Ovary (tissue), 3 donors: ENCODE measurements around the gene BCAP29.

Source experiments
- EP300 ChIP-seq: sonication (generic); formaldehyde crosslinking; IDR thresholded peaks from one replicate; pipeline ENCODE4 v1.6.1; 2017; ENCODE audit warnings: antibody characterized with exemption
- POLR2A ChIP-seq: fragments of 450-650 bp; IDR thresholded peaks from one replicate; pipeline ENCODE4 v1.6.1; 2017; ENCODE audit warnings: antibody characterized with exemption, mild to moderate bottlenecking, moderate library complexity
- TF ChIP-seq, protein P1 (sequence below), 3 donors: fragments of 450-650 bp in 2 of 3; fragments of 200-600 bp in 1 of 3; IDR thresholded peaks; one replicate each; pipeline versions ENCODE4 v1.5.1 to v1.8.0; 2016 to 2022; ENCODE audit warnings: antibody characterized with exemption in 3 of 3, mild to moderate bottlenecking in 1 of 3
- donor health status: DM: no; HTN: no; CAD: no.

DNA sequence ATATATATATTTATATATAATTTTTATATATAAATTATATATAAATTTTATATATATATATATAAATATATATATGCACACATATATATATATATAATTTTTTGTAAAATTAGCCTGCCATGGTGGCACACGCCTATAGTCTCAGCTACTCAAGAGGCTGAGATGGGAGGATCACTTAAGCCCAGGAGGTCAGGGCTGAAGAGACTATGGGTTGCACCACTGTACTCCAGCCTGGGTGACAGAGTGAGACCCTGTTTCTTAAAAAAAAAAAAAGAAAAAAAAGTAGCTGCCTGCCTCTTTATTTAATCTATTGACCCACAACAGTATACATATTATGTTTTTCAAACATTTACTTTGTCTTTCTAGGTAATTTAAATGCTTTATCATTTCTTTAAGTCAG lies 19.2 kb downstream of the BCAP29 start:
- TF ChIP-seq, protein P1, sequence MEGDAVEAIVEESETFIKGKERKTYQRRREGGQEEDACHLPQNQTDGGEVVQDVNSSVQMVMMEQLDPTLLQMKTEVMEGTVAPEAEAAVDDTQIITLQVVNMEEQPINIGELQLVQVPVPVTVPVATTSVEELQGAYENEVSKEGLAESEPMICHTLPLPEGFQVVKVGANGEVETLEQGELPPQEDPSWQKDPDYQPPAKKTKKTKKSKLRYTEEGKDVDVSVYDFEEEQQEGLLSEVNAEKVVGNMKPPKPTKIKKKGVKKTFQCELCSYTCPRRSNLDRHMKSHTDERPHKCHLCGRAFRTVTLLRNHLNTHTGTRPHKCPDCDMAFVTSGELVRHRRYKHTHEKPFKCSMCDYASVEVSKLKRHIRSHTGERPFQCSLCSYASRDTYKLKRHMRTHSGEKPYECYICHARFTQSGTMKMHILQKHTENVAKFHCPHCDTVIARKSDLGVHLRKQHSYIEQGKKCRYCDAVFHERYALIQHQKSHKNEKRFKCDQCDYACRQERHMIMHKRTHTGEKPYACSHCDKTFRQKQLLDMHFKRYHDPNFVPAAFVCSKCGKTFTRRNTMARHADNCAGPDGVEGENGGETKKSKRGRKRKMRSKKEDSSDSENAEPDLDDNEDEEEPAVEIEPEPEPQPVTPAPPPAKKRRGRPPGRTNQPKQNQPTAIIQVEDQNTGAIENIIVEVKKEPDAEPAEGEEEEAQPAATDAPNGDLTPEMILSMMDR (IDR thresholded peaks at IDR 0.05): no peak
- TF ChIP-seq POLR2A: no peak
- no peak for TF ChIP-seq EP300
